H9 (cell line): ENCODE measurements around the gene ACVR1. TPM values are rescaled to one million over a fixed set of nuclear protein-coding genes. Genes with fewer than 3 reads are reported as not detected.

Experiments
- DNase-seq: peaks from one replicate; pipeline ENCODE4 v3.0.0-alpha.2; 2017
- H2AFZ ChIP-seq: one replicate; pipeline ENCODE4 v1.6.1; 2013; ENCODE audit warnings: mild to moderate bottlenecking, low read length, control low read depth, moderate library complexity
- H2AK5ac ChIP-seq: 2 replicates; pipeline ENCODE4 v1.6.1; 2013; ENCODE audit warnings: low read length, control low read depth, mixed read lengths; ENCODE audit not compliant: insufficient read length
- H2BK120ac ChIP-seq: one replicate; pipeline ENCODE4 v1.6.1; 2013; ENCODE audit warnings: low read depth, mild to moderate bottlenecking, low read length, control low read depth, inconsistent platforms; ENCODE audit not compliant: poor library complexity, severe bottlenecking
- H2BK12ac ChIP-seq: 2 replicates; pipeline ENCODE4 v1.6.1; 2013; ENCODE audit warnings: low read length, control low read depth, mixed read lengths, low read depth; ENCODE audit not compliant: insufficient read length
- H2BK15ac ChIP-seq: 2 replicates; pipeline ENCODE4 v1.6.1; 2013; ENCODE audit warnings: low read depth, low read length, control low read depth
- H2BK20ac ChIP-seq: one replicate; pipeline ENCODE4 v1.6.1; 2013; ENCODE audit warnings: low read depth, mild to moderate bottlenecking, low read length, control low read depth, inconsistent platforms; ENCODE audit not compliant: poor library complexity, severe bottlenecking
- H2BK5ac ChIP-seq: 2 replicates; pipeline ENCODE4 v1.6.1; 2013; ENCODE audit warnings: low read length, control low read depth, mixed read lengths; ENCODE audit not compliant: insufficient read length
- H3K14ac ChIP-seq: 2 replicates; pipeline ENCODE4 v1.6.1; 2013; ENCODE audit warnings: low read length, control low read depth; ENCODE audit not compliant: insufficient read depth
- H3K18ac ChIP-seq: 2 replicates; pipeline ENCODE4 v1.6.1; 2013; ENCODE audit warnings: low read depth, mild to moderate bottlenecking, mixed read lengths, low read length, control low read depth; ENCODE audit not compliant: insufficient read length
- H3K23ac ChIP-seq: 2 replicates; pipeline ENCODE4 v1.6.1; 2013; ENCODE audit warnings: low read length, control low read depth, mixed read lengths, low read depth; ENCODE audit not compliant: insufficient read length
- H3K23me2 ChIP-seq: 2 replicates; pipeline ENCODE4 v1.6.1; 2013; ENCODE audit warnings: low read depth, mild to moderate bottlenecking, mixed read lengths, low read length, control low read depth; ENCODE audit not compliant: insufficient read length, poor library complexity, severe bottlenecking
- H3K27ac ChIP-seq: 2 replicates; pipeline ENCODE4 v1.5.1; 2013; ENCODE audit warnings: low read length, control low read depth, mixed read lengths, low read depth; ENCODE audit not compliant: insufficient read length
- H3K27me3 ChIP-seq: 2 replicates; pipeline ENCODE4 v1.6.1; 2013; ENCODE audit warnings: low read length, control low read depth, inconsistent platforms; ENCODE audit not compliant: insufficient read depth
- H3K4ac ChIP-seq: 2 replicates; pipeline ENCODE4 v1.6.1; 2013; ENCODE audit warnings: low read depth, mild to moderate bottlenecking, control low read depth, inconsistent platforms, low read length, moderate library complexity
- H3K4me1 ChIP-seq: 2 replicates; pipeline ENCODE4 v1.6.1; 2013; ENCODE audit warnings: low read length, control low read depth, inconsistent platforms; ENCODE audit not compliant: insufficient read depth
- H3K4me2 ChIP-seq: 2 replicates; pipeline ENCODE4 v1.6.1; 2013; ENCODE audit warnings: low read length, control low read depth, mixed read lengths; ENCODE audit not compliant: insufficient read length, insufficient read depth
- H3K56ac ChIP-seq: 2 replicates; pipeline ENCODE4 v1.6.1; 2013; ENCODE audit warnings: low read depth, mild to moderate bottlenecking, mixed read lengths, low read length, control low read depth; ENCODE audit not compliant: insufficient read length
- H3K79me1 ChIP-seq: 2 replicates; pipeline ENCODE4 v1.6.1; 2013; ENCODE audit warnings: low read depth, mild to moderate bottlenecking, moderate library complexity, low read length, control low read depth, inconsistent platforms; ENCODE audit not compliant: insufficient read depth, poor library complexity, severe bottlenecking
- H3K79me2 ChIP-seq: 2 replicates; pipeline ENCODE4 v1.6.1; 2013; ENCODE audit warnings: low read length, control low read depth, inconsistent platforms; ENCODE audit not compliant: insufficient read depth
- H3K9ac ChIP-seq: 2 replicates; pipeline ENCODE4 v1.6.1; 2013; ENCODE audit warnings: low read length, control low read depth, mixed read lengths; ENCODE audit not compliant: insufficient read length; ENCODE audit errors: extremely low read depth
- H3K9me3 ChIP-seq: one replicate; pipeline ENCODE4 v1.6.1; 2013; ENCODE audit warnings: low read depth, low read length, inconsistent platforms; ENCODE audit not compliant: control insufficient read depth
- H3T11ph ChIP-seq: one replicate; pipeline ENCODE4 v1.6.1; 2013; ENCODE audit warnings: mild to moderate bottlenecking, low read length, control low read depth, inconsistent platforms
- H4K20me1 ChIP-seq: one replicate; pipeline ENCODE4 v1.6.1; 2013; ENCODE audit not compliant: control insufficient read depth, insufficient read length, insufficient read depth
- H4K5ac ChIP-seq: 2 replicates; pipeline ENCODE4 v1.6.1; 2013; ENCODE audit warnings: low read depth, mild to moderate bottlenecking, mixed read lengths, low read length, control low read depth; ENCODE audit not compliant: insufficient read length
- H4K8ac ChIP-seq: replicated peaks from 2 replicates; pipeline ENCODE4 v1.6.1; 2013; ENCODE audit warnings: low read length, control low read depth, mixed read lengths, low read depth; ENCODE audit not compliant: insufficient read length
- H4K91ac ChIP-seq: 2 replicates; pipeline ENCODE4 v1.6.1; 2013; ENCODE audit warnings: low read depth, mild to moderate bottlenecking, moderate library complexity, mixed read lengths, low read length, control low read depth; ENCODE audit not compliant: insufficient read length
- H3K27ac Mint-ChIP-seq, 3 experiments: 2 replicates in 2 of 3; 3 replicates in 1 of 3; pipeline ENCODE4 v1.8.0; 2020 to 2021; ENCODE audit warnings: mixed read lengths in 3 of 3, mild to moderate bottlenecking in 1 of 3, moderate library complexity in 1 of 3
- H3K27me3 Mint-ChIP-seq: 2 replicates; pipeline ENCODE4 v1.8.0; 2021; ENCODE audit warnings: low read depth, mild to moderate bottlenecking, moderate library complexity, mixed read lengths
- H3K36me3 Mint-ChIP-seq, 3 experiments: 2 replicates in 2 of 3; 3 replicates in 1 of 3; pipeline ENCODE4 v1.8.0; 2020 to 2021; ENCODE audit warnings: low read depth in 3 of 3, mixed read lengths in 3 of 3; ENCODE audit not compliant: insufficient read depth in 1 of 3
- H3K4me1 Mint-ChIP-seq, 2 experiments: 2 replicates each; pipeline ENCODE4 v1.8.0; 2020; ENCODE audit warnings: mixed read lengths in 2 of 2
- H3K4me3 Mint-ChIP-seq, 2 experiments: 2 replicates in 1 of 2; 3 replicates in 1 of 2; pipeline ENCODE4 v1.8.0; 2020 to 2021; ENCODE audit warnings: mild to moderate bottlenecking in 2 of 2, mixed read lengths in 2 of 2, moderate library complexity in 1 of 2
- H3K9me3 Mint-ChIP-seq, 2 experiments: 2 replicates in 1 of 2; 3 replicates in 1 of 2; pipeline ENCODE4 v1.8.0; 2020; ENCODE audit warnings: mild to moderate bottlenecking in 2 of 2, mixed read lengths in 2 of 2, moderate library complexity in 1 of 2
- WGBS: extraction: QIAGEN DNeasy Blood & Tissue Kit; methylation state at CpG from one replicate; pipeline ENCODE4 v1.1.7; 2013; ENCODE audit warnings: missing lambda C conversion rate, low lambda C conversion rate, mixed read lengths; ENCODE audit not compliant: insufficient read length; ENCODE audit errors: extremely low coverage; 5-methylcytosine and 5-hydroxymethylcytosine counted together
- total RNA-seq: library from RNA; stranded (reverse); gene quantifications from 2 replicates; pipeline ENCODE4 v1.2.1, GENCODE V29; 2021
- TF ChIP-seq, protein P1 (sequence below): fragments of 200-600 bp; sonication (generic); conservative IDR thresholded peaks from 3 replicates; pipeline ENCODE4 v1.8.0; 2021; ENCODE audit warnings: antibody characterized with exemption, mild to moderate bottlenecking

The ACVR1 gene
- total RNA-seq, 1 experiment from 2014 or later: 21.2 TPM

DNA sequence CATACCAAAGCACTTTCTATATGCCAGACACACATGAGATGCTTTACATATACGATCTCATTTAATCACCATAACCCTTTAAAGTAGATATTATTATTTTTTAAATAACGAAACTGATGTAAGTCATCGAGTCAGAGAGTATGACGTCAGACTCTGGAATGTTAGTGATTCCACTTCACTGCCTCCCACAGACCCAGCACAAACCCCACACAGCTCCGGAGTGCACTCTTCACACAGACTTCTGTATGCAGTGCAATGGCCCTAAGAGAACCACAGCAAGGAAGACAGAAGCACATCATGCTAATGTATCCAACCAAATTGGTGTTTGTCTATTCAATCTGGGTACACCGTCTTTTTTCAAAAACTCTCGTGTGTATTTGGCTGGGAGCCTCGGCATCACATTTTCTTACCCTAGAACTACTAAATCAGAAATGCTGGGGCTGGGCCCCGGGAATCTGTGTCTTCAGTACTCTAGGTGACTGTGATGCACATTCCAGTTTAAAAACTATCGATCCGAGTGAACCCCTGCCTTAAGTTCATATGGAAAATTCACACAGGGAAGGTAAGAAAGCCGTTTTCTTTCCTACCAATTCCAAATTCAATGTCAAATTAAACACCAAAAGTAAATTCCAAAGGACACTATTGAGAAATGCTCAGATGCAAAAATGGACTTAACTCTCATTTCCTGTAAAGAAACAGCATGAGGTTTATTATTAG lies 129.7 kb downstream of the ACVR1 start:
- TF ChIP-seq, protein P1, sequence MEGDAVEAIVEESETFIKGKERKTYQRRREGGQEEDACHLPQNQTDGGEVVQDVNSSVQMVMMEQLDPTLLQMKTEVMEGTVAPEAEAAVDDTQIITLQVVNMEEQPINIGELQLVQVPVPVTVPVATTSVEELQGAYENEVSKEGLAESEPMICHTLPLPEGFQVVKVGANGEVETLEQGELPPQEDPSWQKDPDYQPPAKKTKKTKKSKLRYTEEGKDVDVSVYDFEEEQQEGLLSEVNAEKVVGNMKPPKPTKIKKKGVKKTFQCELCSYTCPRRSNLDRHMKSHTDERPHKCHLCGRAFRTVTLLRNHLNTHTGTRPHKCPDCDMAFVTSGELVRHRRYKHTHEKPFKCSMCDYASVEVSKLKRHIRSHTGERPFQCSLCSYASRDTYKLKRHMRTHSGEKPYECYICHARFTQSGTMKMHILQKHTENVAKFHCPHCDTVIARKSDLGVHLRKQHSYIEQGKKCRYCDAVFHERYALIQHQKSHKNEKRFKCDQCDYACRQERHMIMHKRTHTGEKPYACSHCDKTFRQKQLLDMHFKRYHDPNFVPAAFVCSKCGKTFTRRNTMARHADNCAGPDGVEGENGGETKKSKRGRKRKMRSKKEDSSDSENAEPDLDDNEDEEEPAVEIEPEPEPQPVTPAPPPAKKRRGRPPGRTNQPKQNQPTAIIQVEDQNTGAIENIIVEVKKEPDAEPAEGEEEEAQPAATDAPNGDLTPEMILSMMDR: no peak
- no peaks in the 10 kb centered on the region for H3K27me3 ChIP-seq
- H4K91ac ChIP-seq: no peak overlapping the region
- no peak overlapping the region for H2BK20ac ChIP-seq
- H3K9me3 ChIP-seq: no peaks in the 10 kb centered on the region
- no peak overlapping the region for H3T11ph ChIP-seq
- H2AFZ ChIP-seq: no peak overlapping the region
- no peaks in the 10 kb centered on the region for H3K4me1 ChIP-seq
- Mint-ChIP-seq H3K4me1 (peaks cover 0 to 9% of the 10 kb centered on the region in 2 experiments; a peak in 1 of 4 replicates), H3K4me3 (no peak overlapping the region), H3K27me3 (peaks cover 2% of the 10 kb centered on the region; the same call in 1 of the 2 replicates), H3K36me3 (peaks cover 11 to 20% (median 17%) of the 10 kb centered on the region in 3 experiments; a peak in 5 of 7 replicates), H3K27ac (no peak overlapping the region), H3K9me3 (no peaks in the 10 kb centered on the region; a peak in 1 of 5 replicates)
- H3K9ac ChIP-seq: no peak overlapping the region
- no peaks in the 10 kb centered on the region for H3K23me2 ChIP-seq
- no peak overlapping the region for H3K23ac ChIP-seq
- H2BK5ac ChIP-seq: no peak overlapping the region
- H3K56ac ChIP-seq: no peak overlapping the region
- H3K4me2 ChIP-seq: no peak overlapping the region
- H2BK15ac ChIP-seq: no peak overlapping the region
- H4K5ac ChIP-seq: no peak overlapping the region
- no peaks in the 10 kb centered on the region for H3K79me2 ChIP-seq
- no peak overlapping the region for H2BK120ac ChIP-seq
- WGBS: no CpG with 5 or more reads among the region's 12 CpGs
- H4K20me1 ChIP-seq: no peaks in the 10 kb centered on the region
- no peak overlapping the region for H2AK5ac ChIP-seq
- H3K27ac ChIP-seq: no peak overlapping the region
- DNase-seq: no peak
- H4K8ac ChIP-seq: no peak overlapping the region
- H3K79me1 ChIP-seq: no peaks in the 10 kb centered on the region
- H3K4ac ChIP-seq: no peak overlapping the region
- no peak overlapping the region for H3K14ac ChIP-seq
- H2BK12ac ChIP-seq: no peak overlapping the region
- H3K18ac ChIP-seq: no peak overlapping the region
